Mucosa of stomach (tissue), 1 donor: Measurements from ENCODE around the gene USP3.

Source experiments
- H3K27me3 ChIP-seq: one replicate; pipeline ENCODE4 v1.7.0; 2013; ENCODE audit warnings: mild to moderate bottlenecking, low read length; ENCODE audit not compliant: control insufficient read depth, insufficient read depth
- H3K36me3 ChIP-seq: one replicate; pipeline ENCODE4 v1.7.0; 2013; ENCODE audit warnings: low read length; ENCODE audit not compliant: control insufficient read depth, insufficient read depth
- H3K4me1 ChIP-seq: one replicate; pipeline ENCODE4 v1.7.0; 2013; ENCODE audit warnings: mild to moderate bottlenecking, low read length; ENCODE audit not compliant: control insufficient read depth, insufficient read depth
- H3K4me3 ChIP-seq: one replicate; pipeline ENCODE4 v1.7.0; 2013; ENCODE audit warnings: low read length
- H3K9ac ChIP-seq: one replicate; pipeline ENCODE4 v1.7.0; 2013; ENCODE audit warnings: mild to moderate bottlenecking, low read length, moderate library complexity
- H3K9me3 ChIP-seq: one replicate; pipeline ENCODE4 v1.7.0; 2013; ENCODE audit warnings: mild to moderate bottlenecking, low read length, moderate library complexity; ENCODE audit not compliant: control insufficient read depth
- donor health status: Pancreatic carcinoma.

Gene USP3

GRCh38 chr15:63596676-63597037, 92.3 kb downstream of the USP3 start:
- Histone ChIP-seq H3K4me1 (peaks cover 26% of the 10 kb centered on the region), H3K27me3 (no peaks in the 10 kb centered on the region), H3K9me3 (no peaks in the 10 kb centered on the region), H3K4me3 (no peak overlapping the region), H3K36me3 (no peaks in the 10 kb centered on the region), H3K9ac (peak overlapping the region; percentile 9)

- H3K9ac ChIP-seq = peak within 1 kb of the TSS; percentile 84
- H3K9me3 ChIP-seq = no peaks in the 10 kb centered on the region
- H3K4me3 ChIP-seq = no peak within 1 kb of the TSS
- no peaks in the 10 kb centered on the region for H3K27me3 ChIP-seq
- peaks cover 32% of the 10 kb centered on the region for H3K4me1 ChIP-seq
- no peaks in the 10 kb centered on the region for H3K36me3 ChIP-seq
These were observed 92.8 kb downstream of the USP3 start, which contains the start of gene FBXL22 for GRCh38 chr15:63597038-63597790. Gene FBXL22 (plus strand): TSS chr15:63597387. CDS start chr15:63597393, 6 bp downstream.

GRCh38 chr15:63597821-63598220, 93.4 kb downstream of the USP3 start:
- Histone ChIP-seq H3K9ac (peak overlapping the region; percentile 84), H3K4me3 (no peak overlapping the region), H3K27me3 (no peaks in the 10 kb centered on the region), H3K4me1 (peaks cover 34% of the 10 kb centered on the region), H3K9me3 (no peaks in the 10 kb centered on the region), H3K36me3 (no peaks in the 10 kb centered on the region)

GRCh38 chr15:63598473-63599400, 94.3 kb downstream of the USP3 start:
- peak overlapping the region; percentile 84 for H3K9ac ChIP-seq
- peaks cover 34% of the 10 kb centered on the region for H3K4me1 ChIP-seq
- no peaks in the 10 kb centered on the region for H3K9me3 ChIP-seq
- no peaks in the 10 kb centered on the region for H3K27me3 ChIP-seq
- no peaks in the 10 kb centered on the region for H3K36me3 ChIP-seq
- H3K4me3 ChIP-seq = peak overlapping the region; percentile 43

GRCh38 chr15:63599401-63600000, 95.1 kb downstream of the USP3 start:
- peak overlapping the region; percentile 84 for H3K9ac ChIP-seq
- H3K27me3 ChIP-seq = no peaks in the 10 kb centered on the region
- H3K4me3 ChIP-seq = peak overlapping the region; percentile 43
- no peaks in the 10 kb centered on the region for H3K9me3 ChIP-seq
- peaks cover 34% of the 10 kb centered on the region for H3K4me1 ChIP-seq
- H3K36me3 ChIP-seq = no peaks in the 10 kb centered on the region

GRCh38 chr15:63600001-63600615, 95.7 kb downstream of the USP3 start:
- peak overlapping the region; percentile 43 for H3K4me3 ChIP-seq
- H3K9ac ChIP-seq = peak overlapping the region; percentile 84

GRCh38 chr15:63600616-63601025, 96.2 kb downstream of the USP3 start:
- H3K36me3 ChIP-seq = no peaks in the 10 kb centered on the region
- peak overlapping the region; percentile 84 for H3K9ac ChIP-seq
- peaks cover 34% of the 10 kb centered on the region for H3K4me1 ChIP-seq
- H3K9me3 ChIP-seq = no peaks in the 10 kb centered on the region
- H3K27me3 ChIP-seq = no peaks in the 10 kb centered on the region
- H3K4me3 ChIP-seq = peak overlapping the region; percentile 73

More at GRCh38 chr15:63600001-63600615, 95.7 kb downstream of the USP3 start:
- Histone ChIP-seq H3K36me3 (no peaks in the 10 kb centered on the region), H3K27me3 (no peaks in the 10 kb centered on the region), H3K4me1 (peaks cover 34% of the 10 kb centered on the region), H3K9me3 (no peaks in the 10 kb centered on the region)

- no peaks in the 10 kb centered on the region for H3K9me3 ChIP-seq
- no peaks in the 10 kb centered on the region for H3K36me3 ChIP-seq
- no peaks in the 10 kb centered on the region for H3K27me3 ChIP-seq
- peaks cover 34% of the 10 kb centered on the region for H3K4me1 ChIP-seq
- H3K4me3 ChIP-seq = peak overlapping the region; percentile 73
- peak overlapping the region; percentile 83 for H3K9ac ChIP-seq
These were observed 96.8 kb downstream of the USP3 start for GRCh38 chr15:63601026-63601703.

- peaks cover 34% of the 10 kb centered on the region for H3K4me1 ChIP-seq
- no peaks in the 10 kb centered on the region for H3K36me3 ChIP-seq
- no peaks in the 10 kb centered on the region for H3K27me3 ChIP-seq
- peak overlapping the region; percentile 83 for H3K9ac ChIP-seq
- H3K4me3 ChIP-seq = peak overlapping the region; percentile 73
- H3K9me3 ChIP-seq = no peaks in the 10 kb centered on the region
These were observed 97.4 kb downstream of the USP3 start for GRCh38 chr15:63601704-63602185.

- peaks cover under 1% of the 10 kb centered on the region for H3K36me3 ChIP-seq
- H3K9ac ChIP-seq = no peak overlapping the region
- no peaks in the 10 kb centered on the region for H3K9me3 ChIP-seq
- H3K4me3 ChIP-seq = no peak overlapping the region
- no peaks in the 10 kb centered on the region for H3K27me3 ChIP-seq
- H3K4me1 ChIP-seq = peaks cover 30% of the 10 kb centered on the region
These were observed 98.2 kb downstream of the USP3 start for GRCh38 chr15:63602595-63602994.

GRCh38 chr15:63603516-63603915, 99.1 kb downstream of the USP3 start:
- Histone ChIP-seq H3K4me3 (no peak overlapping the region), H3K36me3 (peaks cover 7% of the 10 kb centered on the region), H3K9me3 (no peaks in the 10 kb centered on the region), H3K9ac (no peak overlapping the region), H3K4me1 (peaks cover 21% of the 10 kb centered on the region), H3K27me3 (no peaks in the 10 kb centered on the region)
